AG04450 (cell line): ENCODE data around the gene LENG1. TPM values are rescaled to one million over a fixed set of nuclear protein-coding genes. Genes with fewer than 3 reads are reported as not detected.

ENCODE experiments used
- CTCF ChIA-PET: fragments of 300-600, 350-600 bp; formaldehyde crosslinking; extraction: SDS; loops from one replicate; lab custom pipeline; 2022; ENCODE audit warnings: antibody characterized with exemption, inconsistent platforms; lab: Charles Lee
- POLR2A ChIA-PET: fragments of 350-600 bp; formaldehyde crosslinking; extraction: SDS; loops from one replicate; lab custom pipeline; 2021; ENCODE audit warnings: antibody characterized with exemption, inconsistent platforms; lab: Yijun Ruan, JAX
- DNase-seq: peaks from one replicate; pipeline ENCODE4 v3.0.0-alpha.2; 2011; ENCODE audit warnings: low read depth, low spot score
- H3K27ac ChIP-seq: one replicate; pipeline ENCODE4 v1.5.1; 2012; ENCODE audit warnings: low read depth, low read length, control low read depth
- H3K27me3 ChIP-seq: one replicate; pipeline ENCODE4 v1.6.0; 2012; ENCODE audit warnings: low read length; ENCODE audit not compliant: control insufficient read depth, insufficient read depth
- H3K4me3 ChIP-seq: 2 replicates; pipeline ENCODE4 v1.5.1; 2011; ENCODE audit warnings: mild to moderate bottlenecking, low read depth, low read length, control low read depth
- H3K9me3 ChIP-seq: 2 replicates; pipeline ENCODE4 v1.5.1; 2012; ENCODE audit warnings: low read length; ENCODE audit not compliant: control insufficient read depth, insufficient read depth
- polyA plus RNA-seq: library from polyadenylated mRNA; depleted of rRNA; stranded (reverse); fragments of >200 nt; gene quantifications from 2 replicates; pipeline ENCODE4 v1.2.3, GENCODE V29; 2011
- TF ChIP-seq, protein P1 (sequence below): IDR thresholded peaks from 2 replicates; pipeline ENCODE4 v1.5.1; 2011; ENCODE audit warnings: low read depth, low read length, control low read depth, inconsistent platforms

Gene LENG1
- polyA plus RNA-seq, 1 experiment, result 3.3 TPM

DNA sequence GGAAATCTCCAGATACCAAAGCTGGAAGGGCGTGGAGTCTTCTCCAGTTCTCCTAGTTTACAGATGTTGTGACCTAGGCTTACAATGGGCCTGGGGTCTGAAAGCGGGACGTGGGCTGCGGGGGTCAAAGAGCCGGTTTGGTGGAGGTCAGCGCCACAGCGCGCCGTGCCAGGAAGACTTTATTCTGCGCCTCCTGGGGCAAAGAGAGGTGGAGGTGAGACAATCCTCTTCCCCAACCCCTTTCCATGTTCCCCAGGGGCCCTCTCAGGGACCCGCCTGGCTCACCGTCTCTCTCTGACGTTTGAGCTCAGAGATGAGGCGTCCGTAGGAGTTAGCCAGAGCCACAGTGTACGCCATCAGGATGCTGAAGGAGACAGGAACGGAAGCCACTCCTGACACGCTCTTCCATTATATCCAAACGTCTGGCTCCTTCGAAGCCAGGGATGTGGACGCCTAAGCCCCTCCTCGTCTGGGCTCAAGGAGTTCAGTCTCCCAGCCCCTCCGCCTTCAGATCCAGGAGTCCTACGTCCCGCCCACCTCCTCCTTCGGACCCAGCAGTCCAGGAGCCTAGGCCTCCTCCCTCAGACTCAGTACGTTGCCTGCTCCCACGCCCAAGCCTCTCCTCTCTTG is 776 bp upstream of the LENG1 start:
- no peaks in the 10 kb centered on the region for H3K27me3 ChIP-seq
- H3K27ac ChIP-seq, result peak overlapping the region; percentile 97
- CTCF ChIA-PET, result interaction anchor here (0.7 to 1.3 kb wide), 3 partner anchors 10 to 28 kb away, joined by 3 read pairs; no protein-coding TSS in a partner anchor
- H3K4me3 ChIP-seq, result peak overlapping the region; percentile 77
- no peak for DNase-seq
- H3K9me3 ChIP-seq, result peaks cover 18% of the 10 kb centered on the region
- POLR2A ChIA-PET, result interaction anchor here (1.0 to 2.5 kb wide), 6 partner anchors 8 to 40 kb away, joined by 3 to 16 read pairs (median 6); partner anchors contain the start of genes CNOT3, MBOAT7 and RPS9
- TF ChIP-seq, protein P1, sequence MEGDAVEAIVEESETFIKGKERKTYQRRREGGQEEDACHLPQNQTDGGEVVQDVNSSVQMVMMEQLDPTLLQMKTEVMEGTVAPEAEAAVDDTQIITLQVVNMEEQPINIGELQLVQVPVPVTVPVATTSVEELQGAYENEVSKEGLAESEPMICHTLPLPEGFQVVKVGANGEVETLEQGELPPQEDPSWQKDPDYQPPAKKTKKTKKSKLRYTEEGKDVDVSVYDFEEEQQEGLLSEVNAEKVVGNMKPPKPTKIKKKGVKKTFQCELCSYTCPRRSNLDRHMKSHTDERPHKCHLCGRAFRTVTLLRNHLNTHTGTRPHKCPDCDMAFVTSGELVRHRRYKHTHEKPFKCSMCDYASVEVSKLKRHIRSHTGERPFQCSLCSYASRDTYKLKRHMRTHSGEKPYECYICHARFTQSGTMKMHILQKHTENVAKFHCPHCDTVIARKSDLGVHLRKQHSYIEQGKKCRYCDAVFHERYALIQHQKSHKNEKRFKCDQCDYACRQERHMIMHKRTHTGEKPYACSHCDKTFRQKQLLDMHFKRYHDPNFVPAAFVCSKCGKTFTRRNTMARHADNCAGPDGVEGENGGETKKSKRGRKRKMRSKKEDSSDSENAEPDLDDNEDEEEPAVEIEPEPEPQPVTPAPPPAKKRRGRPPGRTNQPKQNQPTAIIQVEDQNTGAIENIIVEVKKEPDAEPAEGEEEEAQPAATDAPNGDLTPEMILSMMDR, result no peak

DNA sequence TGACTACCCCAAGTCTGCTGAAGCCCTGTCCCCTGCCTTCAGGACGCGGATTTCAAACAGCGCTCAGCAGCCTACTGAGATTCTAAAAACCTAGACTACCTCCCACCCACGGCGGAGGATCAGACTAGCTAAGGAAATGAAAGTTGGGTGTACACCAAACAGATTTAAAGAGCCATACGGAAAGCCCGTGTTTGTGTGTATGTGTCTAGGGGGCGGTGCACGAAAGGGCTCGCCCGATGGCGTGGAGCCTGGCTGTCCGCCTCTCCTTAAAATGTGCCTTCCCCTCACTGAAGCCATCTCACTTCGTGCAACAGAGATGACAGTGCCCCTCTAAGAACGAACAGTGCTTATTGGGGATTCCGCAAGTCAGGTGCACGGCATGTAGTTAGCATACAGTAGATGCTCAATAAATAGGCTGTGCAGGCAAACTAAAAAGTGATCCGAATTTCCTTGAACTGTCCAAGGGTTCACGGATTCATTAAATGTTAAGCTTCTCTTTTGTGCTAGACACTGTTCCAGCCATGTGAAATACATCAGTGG is 639 bp downstream of the LENG1 start:
- TF ChIP-seq, protein P1, result no peak
- H3K27me3 ChIP-seq, result no peaks in the 10 kb centered on the region
- ChIA-PET POLR2A (interaction anchor here (0.6 to 2.5 kb wide), 9 partner anchors 9 to 1101 kb away, joined by 3 to 16 read pairs (median 3); partner anchors contain the start of genes CNOT3, LENG8, MYADM and PRPF31), CTCF (interaction anchor here (1.5 to 1.7 kb wide), 2 partner anchors 15 to 21 kb away, joined by 4 to 6 read pairs; partner anchors contain the start of genes CNOT3 and TMC4)
- peak overlapping the region; percentile 68 for H3K27ac ChIP-seq
- no peak for DNase-seq
- peaks cover 7% of the 10 kb centered on the region; the same call in 1 of the 2 replicates for H3K9me3 ChIP-seq
- H3K4me3 ChIP-seq, result peak overlapping the region; percentile 97

DNA sequence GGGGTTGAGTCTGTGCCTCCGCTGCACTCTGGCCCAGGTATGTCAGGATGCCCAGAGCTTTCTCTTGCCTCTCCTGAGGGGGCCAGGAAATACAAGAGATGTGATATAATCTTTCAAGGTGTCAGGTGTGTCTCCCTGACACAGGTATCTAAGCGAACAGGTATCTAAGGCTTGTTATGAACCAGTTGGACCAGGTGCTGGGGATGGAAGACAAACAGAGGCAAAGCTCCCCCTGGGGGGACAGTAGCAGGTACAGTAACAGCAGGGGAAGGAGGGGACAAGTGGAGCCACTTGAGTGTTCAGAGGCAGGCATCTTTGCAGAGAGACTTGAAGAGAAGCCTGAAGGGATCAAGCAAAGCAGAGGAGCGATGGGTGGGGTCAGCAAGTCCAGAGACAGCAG is 2.6 kb downstream of the LENG1 start:
- no peak overlapping the region for H3K4me3 ChIP-seq
- TF ChIP-seq, protein P1, result no peak
- POLR2A ChIA-PET, result interaction anchor here (0.8 to 0.9 kb wide), 2 partner anchors 34 to 42 kb away, joined by 3 read pairs; partner anchors contain the start of gene TSEN34
- CTCF ChIA-PET, result no interaction called here
- H3K9me3 ChIP-seq, result no peaks in the 10 kb centered on the region
- H3K27me3 ChIP-seq, result no peaks in the 10 kb centered on the region
- peak overlapping the region; percentile 21 for H3K27ac ChIP-seq
- no peak for DNase-seq

DNA sequence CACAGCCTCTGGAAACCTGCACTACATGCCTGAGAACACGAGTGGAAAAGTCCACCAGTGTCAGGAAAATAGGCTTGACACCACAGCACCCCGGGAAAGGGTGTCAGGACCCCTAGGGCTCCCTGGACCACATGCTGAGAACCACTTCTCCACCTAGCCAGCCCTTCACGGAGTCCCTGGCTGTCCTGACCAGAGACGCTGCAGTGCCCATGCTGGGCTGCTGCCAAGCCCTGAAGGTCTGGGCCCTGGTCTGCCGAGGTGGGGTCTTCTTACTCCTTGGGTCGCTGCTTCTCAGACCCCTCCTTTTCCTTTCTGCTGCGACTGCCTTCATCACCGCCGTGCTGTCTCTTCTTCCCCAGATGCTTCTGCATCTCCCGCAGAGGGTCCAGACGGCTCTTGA is 3.0 kb downstream of the LENG1 start:
- TF ChIP-seq, protein P1, result no peak
- DNase-seq, result no peak
- Histone ChIP-seq H3K4me3 (no peak overlapping the region), H3K27ac (no peak overlapping the region), H3K9me3 (no peaks in the 10 kb centered on the region), H3K27me3 (no peaks in the 10 kb centered on the region)
- POLR2A ChIA-PET, result interaction anchor here (0.8 to 0.9 kb wide), 2 partner anchors 19 to 34 kb away, joined by 3 to 4 read pairs; partner anchors contain the start of genes CNOT3 and TSEN34
- CTCF ChIA-PET, result no interaction called here

DNA sequence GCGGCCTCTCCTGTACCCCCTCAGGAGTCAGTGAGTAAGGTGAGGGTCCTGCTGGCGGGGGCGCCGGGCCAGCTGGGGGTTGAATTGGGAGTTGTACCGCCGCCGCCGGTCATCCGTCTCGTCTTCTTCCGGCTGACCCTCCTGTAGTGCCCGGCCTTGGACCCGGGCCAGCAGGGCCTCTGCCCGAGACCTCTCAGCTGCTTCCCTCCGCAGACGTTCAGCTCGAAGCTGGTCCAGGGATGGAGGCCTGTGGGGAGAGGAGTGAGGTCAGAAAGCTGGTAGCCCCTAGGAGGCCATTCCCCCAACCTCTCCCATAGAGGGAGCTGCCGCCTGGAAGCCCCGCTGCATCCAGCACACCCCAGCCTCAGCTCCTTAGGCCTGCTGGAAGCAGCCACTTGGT is 3.8 kb downstream of the LENG1 start:
- no peak for DNase-seq
- ChIA-PET POLR2A (interaction anchor here (0.9 kb wide), 1 partner anchor 19 kb away, joined by 4 read pairs; the partner anchor contains the start of gene CNOT3), CTCF (no interaction called here)
- no peaks in the 10 kb centered on the region for H3K9me3 ChIP-seq
- TF ChIP-seq, protein P1, result no peak
- H3K4me3 ChIP-seq, result no peak overlapping the region
- no peak overlapping the region for H3K27ac ChIP-seq
- H3K27me3 ChIP-seq, result no peaks in the 10 kb centered on the region
